HG03469 (cell line): Measurements from ENCODE around the gene ZBED4.

Experiments
- ATAC-seq: cut with Tn5 transposase; IDR thresholded peaks from one replicate; pipeline ENCODE4 v1.9.1; 2021; ENCODE audit warnings: mild to moderate bottlenecking, moderate library complexity, moderate number of reproducible peaks; ENCODE audit not compliant: unreplicated experiment

Gene ZBED4

GRCh38 chr22:49825944-49826602 lies 27.6 kb upstream of the ZBED4 start:
- ATAC-seq: no peak

- ATAC-seq: no peak
These were observed 26.9 kb upstream of the ZBED4 start for GRCh38 chr22:49826603-49827270.

- no peak for ATAC-seq
These were observed 26.3 kb upstream of the ZBED4 start for GRCh38 chr22:49827271-49827852.

GRCh38 chr22:49827853-49828598 lies 25.6 kb upstream of the ZBED4 start, which contains the start of gene BRD1:
BRD1 (minus strand) TSS chr22:49827873; CDS start chr22:49824317, 3,556 bp downstream.
- no peak for ATAC-seq

GRCh38 chr22:49828599-49828965 lies 25.1 kb upstream of the ZBED4 start:
- no peak for ATAC-seq

GRCh38 chr22:49829044-49829853 lies 24.4 kb upstream of the ZBED4 start:
- no peak for ATAC-seq

- no peak for ATAC-seq
These were observed 20.2 kb upstream of the ZBED4 start for GRCh38 chr22:49833340-49834007.

- ATAC-seq: no peak
These were observed 14.6 kb upstream of the ZBED4 start for GRCh38 chr22:49838771-49839717.

- no peak for ATAC-seq
These were observed 8.4 kb upstream of the ZBED4 start for GRCh38 chr22:49845241-49845640.

GRCh38 chr22:49845666-49846459 lies 7.8 kb upstream of the ZBED4 start:
- no peak for ATAC-seq

GRCh38 chr22:49847751-49848689 lies 5.6 kb upstream of the ZBED4 start:
- ATAC-seq: no peak

GRCh38 chr22:49848690-49849160 lies 4.9 kb upstream of the ZBED4 start:
- ATAC-seq: no peak

- no peak for ATAC-seq
These were observed 4.3 kb upstream of the ZBED4 start for GRCh38 chr22:49849161-49850020.

GRCh38 chr22:49850021-49850911 lies 3.4 kb upstream of the ZBED4 start:
- ATAC-seq: no peak
